GM18870 (cell line): Measurements from ENCODE around the gene LRRC31.

Experiments
- ATAC-seq: cut with Tn5 transposase; IDR thresholded peaks from one replicate; pipeline ENCODE4 v1.9.1; 2021; ENCODE audit warnings: moderate library complexity; ENCODE audit not compliant: unreplicated experiment

LRRC31 gene

DNA sequence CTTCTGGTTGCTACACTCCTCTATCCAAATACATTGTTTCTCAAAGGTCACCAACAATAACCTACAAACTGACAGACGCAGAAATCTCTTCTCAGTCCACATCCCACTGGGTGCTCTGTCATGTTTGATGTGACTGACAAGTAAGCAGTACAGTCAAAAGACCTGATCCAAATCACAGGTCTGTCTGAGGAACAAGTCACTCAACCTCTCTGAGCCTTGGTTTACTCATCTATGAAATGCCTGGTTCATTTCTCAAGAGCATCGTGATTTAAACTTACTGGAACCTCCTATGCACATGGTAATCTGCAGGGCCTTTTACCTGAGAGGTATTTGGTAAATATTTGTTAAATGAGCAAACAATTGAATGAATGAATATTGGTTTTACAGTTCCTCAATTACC lies 5.5 kb downstream of the LRRC31 start:
- no peak for ATAC-seq

DNA sequence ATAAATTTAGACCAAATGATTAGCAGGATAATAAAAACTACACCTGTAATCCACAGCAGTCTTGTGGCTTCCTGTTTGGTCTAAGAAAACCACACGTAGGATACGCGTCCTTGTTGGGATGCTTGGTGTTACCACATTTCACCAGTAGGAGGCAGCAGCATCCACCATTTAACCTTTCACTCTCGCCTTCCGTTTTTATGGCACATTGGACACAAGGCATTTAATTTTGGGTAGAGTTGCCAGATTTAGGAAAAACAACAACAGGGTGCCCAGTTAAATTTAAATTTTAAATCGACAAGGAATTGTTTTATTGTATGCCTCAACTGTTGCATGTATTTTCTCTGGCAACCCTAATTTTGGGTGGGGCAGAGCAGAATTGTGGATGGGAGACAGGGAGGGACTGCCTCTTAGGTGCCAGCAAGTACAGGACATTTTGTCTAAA lies 6.3 kb downstream of the LRRC31 start:
- ATAC-seq = peak; percentile 59

GRCh38 chr3:169861871-169862270 lies 7.9 kb downstream of the LRRC31 start:
- ATAC-seq = no peak

- no peak for ATAC-seq
Observed at GRCh38 chr3:169857811-169858210, 11.9 kb downstream of the LRRC31 start.

DNA sequence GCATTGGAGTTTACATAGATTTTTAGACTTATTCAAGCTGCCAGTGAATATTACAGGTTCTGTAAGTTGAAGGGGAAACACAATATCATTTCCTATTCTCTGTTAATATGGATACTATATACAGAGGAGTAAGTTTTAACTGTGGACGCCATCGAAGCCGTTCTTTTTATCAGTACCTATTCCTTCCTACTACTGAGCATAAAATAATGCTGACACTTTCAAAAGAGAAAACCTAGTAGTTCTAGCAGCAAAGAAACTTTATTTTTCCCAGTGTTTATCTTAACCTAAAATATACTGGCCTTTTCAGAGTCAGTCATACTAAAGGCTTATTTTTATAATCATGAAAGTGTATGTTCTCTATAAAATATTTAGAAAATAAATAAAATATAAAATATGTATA lies 14.2 kb downstream of the LRRC31 start:
- no peak for ATAC-seq

GRCh38 chr3:169850618-169851017 lies 19.1 kb downstream of the LRRC31 start:
- no peak for ATAC-seq

DNA sequence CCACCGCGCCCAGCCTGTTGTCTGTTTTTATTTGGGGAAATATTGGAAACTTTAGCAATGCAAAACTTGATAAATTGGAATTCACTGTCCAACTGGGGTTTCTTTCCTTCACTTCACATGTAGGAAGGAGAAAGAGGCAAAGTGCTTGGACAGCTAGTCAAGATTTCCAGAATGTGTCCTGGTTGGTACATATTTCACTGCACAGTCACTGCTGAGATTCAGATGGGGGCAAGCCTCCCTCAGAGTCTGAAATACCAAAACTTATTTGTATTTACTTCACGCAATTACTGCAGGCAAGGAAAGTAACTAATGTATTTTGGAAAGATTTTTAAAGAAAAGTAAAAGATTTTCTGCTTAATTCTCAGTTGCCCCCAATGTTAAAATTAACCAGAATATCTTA lies 21.0 kb downstream of the LRRC31 start:
- ATAC-seq = no peak

DNA sequence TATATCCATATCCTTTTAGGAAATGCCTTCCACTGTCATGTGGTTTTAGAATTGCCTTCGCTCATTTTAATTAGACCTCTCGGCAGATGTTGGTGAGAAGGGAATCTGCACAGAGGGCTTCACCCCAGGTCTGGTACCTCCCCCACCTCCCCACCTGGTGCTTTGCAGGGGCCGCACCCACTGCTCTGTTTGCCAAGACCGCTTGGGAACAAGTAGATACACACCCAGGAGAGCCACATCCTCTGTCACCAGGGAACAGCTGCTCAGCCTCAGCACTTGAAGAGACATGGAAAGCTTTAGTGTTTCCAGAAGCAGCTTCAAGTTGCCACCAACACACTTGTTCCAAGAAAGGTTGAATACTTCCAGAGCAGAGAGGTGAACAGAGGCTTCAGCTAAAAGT lies 21.8 kb downstream of the LRRC31 start:
- ATAC-seq = no peak

DNA sequence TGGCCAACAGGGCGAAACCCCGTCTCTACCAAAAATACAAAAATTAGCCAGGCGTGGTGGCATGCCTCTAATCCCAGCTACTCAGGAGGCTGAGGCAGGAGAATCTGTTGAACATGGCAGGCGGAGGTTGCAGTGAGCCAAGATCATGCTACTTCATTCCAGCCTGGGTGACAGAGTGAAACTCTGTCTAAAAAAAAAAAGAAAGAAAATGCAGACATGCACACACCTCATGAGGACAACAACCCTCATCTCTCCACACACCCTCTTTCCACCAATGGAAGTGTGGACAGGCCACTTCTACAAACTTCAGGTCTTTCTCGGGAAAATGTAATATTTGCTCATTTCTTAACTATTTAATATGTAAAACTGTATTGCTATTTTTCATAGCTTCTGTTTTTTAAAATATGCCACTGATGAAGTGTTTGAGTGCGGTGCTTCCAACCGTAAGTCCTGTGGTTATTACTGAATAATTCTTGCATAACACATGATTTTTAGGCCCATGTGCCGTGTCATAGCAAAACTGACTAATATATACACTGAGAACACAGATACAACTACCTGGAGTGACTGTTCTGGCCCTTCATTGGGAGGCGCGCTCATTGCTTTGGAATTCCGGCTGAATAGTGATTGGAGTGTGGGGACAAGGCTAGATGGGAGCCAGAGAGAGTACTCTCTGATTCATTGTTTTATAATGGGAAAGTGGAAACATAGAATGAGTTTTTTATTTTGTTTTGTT lies 23.1 kb downstream of the LRRC31 start:
- peak; percentile 95 for ATAC-seq

DNA sequence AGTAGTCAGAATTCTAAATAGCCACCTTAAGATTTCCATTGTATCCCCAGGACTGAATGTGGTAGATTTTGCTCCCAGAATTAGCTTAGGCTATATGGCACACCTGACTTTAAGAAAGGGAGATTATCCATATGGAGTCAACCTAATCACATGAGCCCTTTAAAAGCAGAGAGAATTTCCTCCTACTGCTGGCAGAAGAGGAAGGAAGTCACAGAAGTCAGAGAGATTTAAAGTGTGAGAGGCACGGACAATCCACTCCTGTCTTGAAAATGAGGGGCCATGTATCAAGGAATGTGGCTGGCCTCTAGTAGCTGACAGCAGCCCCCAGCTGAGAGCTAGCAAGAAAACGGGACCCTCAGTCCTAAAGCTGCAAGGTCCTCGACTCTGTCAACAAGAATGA lies 26.8 kb downstream of the LRRC31 start:
- no peak for ATAC-seq

- peak; percentile 64 for ATAC-seq
Observed at GRCh38 chr3:169841171-169841570, 28.6 kb downstream of the LRRC31 start.

- no peak for ATAC-seq
Observed at GRCh38 chr3:169838511-169839030, 31.2 kb downstream of the LRRC31 start.

GRCh38 chr3:169836942-169837275 lies 32.8 kb downstream of the LRRC31 start:
- no peak for ATAC-seq

DNA sequence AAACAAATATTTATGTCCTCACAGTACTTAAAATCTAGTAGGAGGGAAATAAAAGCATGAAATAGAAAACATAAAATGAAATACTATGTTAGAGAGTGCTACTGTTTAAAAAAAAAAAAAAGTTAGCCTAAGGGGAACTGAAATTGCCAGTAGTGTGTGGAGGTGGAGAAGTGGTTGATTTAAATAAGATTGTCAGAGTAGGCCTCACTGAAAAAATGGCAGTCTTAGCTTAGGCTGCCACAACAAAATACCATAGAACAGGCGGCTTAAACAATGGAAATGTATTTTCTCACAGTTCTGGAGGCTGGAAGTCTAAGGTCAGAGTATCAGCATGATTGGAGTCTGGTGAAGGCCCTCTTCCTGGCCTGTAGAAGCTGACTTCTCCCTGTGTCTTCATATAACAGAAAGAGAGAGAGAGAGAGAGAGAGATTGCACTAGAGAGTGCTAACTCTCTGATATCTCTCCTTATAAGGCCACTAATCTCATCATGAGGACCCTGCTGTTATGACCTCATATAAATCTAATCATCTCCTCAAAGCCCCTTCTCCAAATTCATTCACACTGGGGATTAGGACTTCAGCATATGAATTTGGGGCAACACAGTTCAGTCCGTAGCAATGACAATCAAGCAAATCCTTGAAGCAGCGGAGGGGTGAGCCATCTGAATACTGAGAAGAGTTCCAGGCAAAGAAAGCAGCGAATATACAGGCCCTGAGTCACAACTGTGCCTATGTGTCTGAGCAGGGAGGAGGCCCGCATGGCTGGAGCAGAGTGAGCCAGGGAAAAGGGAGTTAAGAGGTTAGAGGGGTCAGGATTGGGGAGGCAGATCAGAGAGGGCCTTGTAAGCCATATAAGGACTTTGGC lies 33.4 kb downstream of the LRRC31 start:
- ATAC-seq = peak; percentile 68

DNA sequence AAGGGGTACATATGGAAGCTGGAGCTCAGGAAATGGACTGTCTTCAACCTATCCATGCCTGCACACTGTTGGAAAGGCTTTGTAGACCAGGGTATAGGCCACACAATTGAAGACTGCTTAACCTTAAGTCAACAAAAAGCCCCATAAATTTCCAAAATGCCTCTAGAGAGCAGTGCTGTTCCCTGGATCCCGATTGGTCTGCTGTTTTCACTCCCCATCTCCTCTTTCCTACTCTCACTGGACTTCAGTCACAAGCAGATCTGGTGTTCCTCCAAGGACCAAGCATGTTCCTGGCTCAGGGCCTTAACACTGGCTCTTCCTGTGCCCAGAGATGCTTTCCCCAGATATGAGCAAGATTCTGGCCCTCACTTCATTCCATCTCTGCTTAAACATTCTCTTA lies 34.2 kb downstream of the LRRC31 start:
- ATAC-seq = no peak

DNA sequence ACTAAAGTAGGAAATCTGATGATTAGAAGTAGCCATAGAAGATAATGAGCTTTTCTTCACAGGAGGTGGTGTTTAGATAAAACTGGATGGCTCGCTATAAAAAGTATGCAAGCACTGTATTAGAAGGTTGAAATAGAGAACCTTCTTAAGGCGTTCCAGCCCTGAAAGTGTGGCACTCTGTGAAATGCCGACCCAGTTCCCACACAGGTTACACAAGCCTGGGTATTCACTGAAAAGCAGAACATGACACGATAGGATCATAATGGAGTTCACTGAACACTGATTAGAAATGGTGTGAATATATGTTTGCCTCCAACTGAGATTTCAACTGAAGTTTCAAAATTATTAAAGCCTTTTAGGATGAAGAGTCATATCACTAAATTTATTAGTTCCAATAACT lies 42.0 kb downstream of the LRRC31 start:
- no peak for ATAC-seq

DNA sequence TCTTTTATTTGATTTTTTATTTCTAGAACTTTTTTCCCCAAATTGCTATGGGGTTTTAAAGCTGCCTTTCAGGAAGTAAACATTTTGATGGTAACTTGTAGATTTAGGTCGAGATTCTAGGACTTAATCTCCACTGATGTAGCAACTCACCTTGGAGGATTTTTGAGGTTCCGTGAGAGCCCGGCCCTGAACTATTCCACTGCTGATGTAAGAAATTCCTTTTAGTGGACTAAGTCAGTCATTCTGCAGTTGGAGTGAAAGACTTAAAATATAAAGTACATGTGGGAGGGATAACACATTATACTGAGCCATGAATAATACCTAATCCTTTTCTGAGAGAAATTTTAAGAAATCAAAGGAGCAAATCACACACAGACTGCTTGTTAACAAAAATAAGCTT lies 44.4 kb downstream of the LRRC31 start:
- ATAC-seq = no peak

GRCh38 chr3:169822983-169823382 lies 46.8 kb downstream of the LRRC31 start:
- ATAC-seq = no peak

DNA sequence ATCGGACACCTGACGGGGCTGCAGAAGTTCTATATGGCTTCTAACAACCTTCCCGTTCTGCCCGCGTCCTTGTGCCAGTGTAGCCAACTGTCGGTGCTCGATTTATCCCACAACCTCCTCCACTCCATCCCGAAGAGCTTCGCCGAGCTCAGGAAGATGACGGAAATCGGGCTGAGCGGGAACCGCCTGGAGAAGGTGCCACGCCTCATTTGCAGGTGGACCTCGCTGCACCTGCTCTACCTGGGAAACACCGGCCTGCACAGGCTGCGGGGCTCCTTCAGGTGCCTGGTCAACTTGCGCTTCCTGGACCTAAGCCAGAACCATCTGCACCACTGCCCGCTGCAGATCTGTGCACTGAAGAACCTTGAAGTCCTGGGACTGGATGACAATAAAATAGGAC lies 47.2 kb downstream of the LRRC31 start:
- ATAC-seq = no peak

DNA sequence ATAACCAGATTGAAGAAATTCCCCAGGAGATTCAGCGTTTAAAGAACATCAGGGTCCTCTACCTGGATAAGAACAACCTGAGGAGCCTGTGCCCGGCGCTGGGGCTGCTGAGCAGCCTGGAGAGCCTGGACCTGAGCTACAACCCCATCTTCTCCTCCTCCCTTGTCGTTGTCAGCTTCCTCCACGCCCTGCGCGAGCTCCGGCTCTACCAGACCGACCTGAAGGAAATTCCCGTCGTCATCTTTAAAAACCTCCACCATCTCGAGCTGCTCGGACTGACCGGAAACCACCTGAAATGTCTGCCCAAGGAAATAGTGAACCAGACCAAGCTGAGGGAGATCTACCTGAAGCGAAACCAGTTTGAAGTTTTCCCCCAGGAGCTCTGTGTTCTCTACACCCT lies 47.6 kb downstream of the LRRC31 start:
- no peak for ATAC-seq

DNA sequence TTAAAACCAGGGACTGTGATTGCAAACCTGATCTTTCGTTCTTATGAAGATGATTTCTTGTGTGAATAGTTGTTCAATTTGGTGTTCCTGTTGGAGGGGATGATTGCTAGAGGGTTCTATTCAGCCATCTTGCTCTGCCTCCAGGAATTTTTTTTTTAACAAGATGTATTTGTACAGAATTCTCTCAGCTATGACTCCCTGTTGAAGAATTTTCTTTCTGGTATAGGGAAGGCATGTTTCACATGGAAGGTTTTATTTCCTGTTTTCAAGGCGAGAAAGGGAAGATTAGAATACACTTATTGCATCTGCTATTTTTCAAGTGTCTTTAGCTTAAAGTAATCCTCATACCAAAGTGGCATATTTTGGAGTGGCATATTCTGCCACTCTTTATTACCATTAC lies 51.4 kb downstream of the LRRC31 start:
- no peak for ATAC-seq

GRCh38 chr3:169815590-169816150 lies 54.1 kb downstream of the LRRC31 start:
- ATAC-seq = no peak
